H1 (cell line): Measurements from ENCODE around the gene GRAP.
"Not testable (repeated sequence)": the region's sequence is repeated elsewhere in the genome, so short reads cannot be mapped to it uniquely, and the experiment has no call there.

Experiments
- BRCA1 ChIP-seq: IDR thresholded peaks from 2 replicates; pipeline ENCODE4 v1.6.1; 2012; ENCODE audit warnings: low read depth, low read length, improper control_type of control experiment
- JUN ChIP-seq: IDR thresholded peaks from 2 replicates; pipeline ENCODE4 v1.6.1; 2011; ENCODE audit warnings: low read depth, mild to moderate bottlenecking, improper control_type of control experiment, low read length
- JUND ChIP-seq: IDR thresholded peaks from 2 replicates; pipeline ENCODE4 v1.6.1; 2011; ENCODE audit warnings: mild to moderate bottlenecking, improper control_type of control experiment, low read length
- MAFK ChIP-seq: IDR thresholded peaks from 2 replicates; pipeline ENCODE4 v1.6.1; 2012; ENCODE audit warnings: low read depth, mild to moderate bottlenecking, improper control_type of control experiment, low read length
- POLR2A ChIP-seq, 2 experiments: IDR thresholded peaks; 1 replicate in 1 of 2; 2 replicates in 1 of 2; pipeline ENCODE4 v1.6.1; 2011; ENCODE audit warnings: low read depth in 2 of 2, low read length in 2 of 2, mild to moderate bottlenecking in 2 of 2; ENCODE audit errors: control extremely low read depth in 1 of 2
- POLR2AphosphoS5 ChIP-seq: IDR thresholded peaks from 2 replicates; pipeline ENCODE4 v1.6.1; 2011; ENCODE audit warnings: low read depth, low read length
- RFX5 ChIP-seq: IDR thresholded peaks from 2 replicates; pipeline ENCODE4 v1.6.1; 2011; ENCODE audit warnings: low read depth, low read length, improper control_type of control experiment, borderline replicate concordance
- TCF12 ChIP-seq: IDR thresholded peaks from 2 replicates; pipeline ENCODE4 v1.6.1; 2011; ENCODE audit warnings: low read depth, mild to moderate bottlenecking, low read length
- TEAD4 ChIP-seq: IDR thresholded peaks from 2 replicates; pipeline ENCODE4 v1.6.1; 2012; ENCODE audit warnings: low read depth, low read length, inconsistent platforms, mixed read lengths
- TF ChIP-seq, protein P1 (sequence below), 3 experiments: IDR thresholded peaks; 1 replicate in 2 of 3; 2 replicates in 1 of 3; pipeline versions ENCODE4 v1.5.1 to v1.6.1; 2011; ENCODE audit warnings: low read length in 3 of 3, mild to moderate bottlenecking in 3 of 3, inconsistent platforms in 2 of 3, low read depth in 1 of 3, moderate library complexity in 1 of 3; ENCODE audit not compliant: insufficient read depth in 1 of 3; ENCODE audit errors: control extremely low read depth in 1 of 3
- TF ChIP-seq, protein P2 (sequence below): fragments of 300-600 bp; sonication (generic); IDR thresholded peaks from 2 replicates; pipeline ENCODE4 v1.7.1; 2012; ENCODE audit warnings: low read length, moderate library complexity, mild to moderate bottlenecking, inconsistent platforms; ENCODE audit not compliant: insufficient replicate concordance

- not testable (repeated sequence) for TF ChIP-seq TEAD4; TCF12; POLR2A (IDR thresholded peaks at IDR 0.05; ENCODE audit: control extremely low read depth in 1 of 2, low read depth in 2 of 2, low read length in 2 of 2); JUN; JUND; RFX5; MAFK; BRCA1; POLR2AphosphoS5
- TF ChIP-seq, protein P1, sequence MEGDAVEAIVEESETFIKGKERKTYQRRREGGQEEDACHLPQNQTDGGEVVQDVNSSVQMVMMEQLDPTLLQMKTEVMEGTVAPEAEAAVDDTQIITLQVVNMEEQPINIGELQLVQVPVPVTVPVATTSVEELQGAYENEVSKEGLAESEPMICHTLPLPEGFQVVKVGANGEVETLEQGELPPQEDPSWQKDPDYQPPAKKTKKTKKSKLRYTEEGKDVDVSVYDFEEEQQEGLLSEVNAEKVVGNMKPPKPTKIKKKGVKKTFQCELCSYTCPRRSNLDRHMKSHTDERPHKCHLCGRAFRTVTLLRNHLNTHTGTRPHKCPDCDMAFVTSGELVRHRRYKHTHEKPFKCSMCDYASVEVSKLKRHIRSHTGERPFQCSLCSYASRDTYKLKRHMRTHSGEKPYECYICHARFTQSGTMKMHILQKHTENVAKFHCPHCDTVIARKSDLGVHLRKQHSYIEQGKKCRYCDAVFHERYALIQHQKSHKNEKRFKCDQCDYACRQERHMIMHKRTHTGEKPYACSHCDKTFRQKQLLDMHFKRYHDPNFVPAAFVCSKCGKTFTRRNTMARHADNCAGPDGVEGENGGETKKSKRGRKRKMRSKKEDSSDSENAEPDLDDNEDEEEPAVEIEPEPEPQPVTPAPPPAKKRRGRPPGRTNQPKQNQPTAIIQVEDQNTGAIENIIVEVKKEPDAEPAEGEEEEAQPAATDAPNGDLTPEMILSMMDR (IDR thresholded peaks at IDR 0.05; ENCODE audit: control extremely low read depth in 1 of 3, insufficient read depth in 1 of 3, low read depth in 1 of 3, low read length in 3 of 3) = not testable (repeated sequence)
- TF ChIP-seq, protein P2, sequence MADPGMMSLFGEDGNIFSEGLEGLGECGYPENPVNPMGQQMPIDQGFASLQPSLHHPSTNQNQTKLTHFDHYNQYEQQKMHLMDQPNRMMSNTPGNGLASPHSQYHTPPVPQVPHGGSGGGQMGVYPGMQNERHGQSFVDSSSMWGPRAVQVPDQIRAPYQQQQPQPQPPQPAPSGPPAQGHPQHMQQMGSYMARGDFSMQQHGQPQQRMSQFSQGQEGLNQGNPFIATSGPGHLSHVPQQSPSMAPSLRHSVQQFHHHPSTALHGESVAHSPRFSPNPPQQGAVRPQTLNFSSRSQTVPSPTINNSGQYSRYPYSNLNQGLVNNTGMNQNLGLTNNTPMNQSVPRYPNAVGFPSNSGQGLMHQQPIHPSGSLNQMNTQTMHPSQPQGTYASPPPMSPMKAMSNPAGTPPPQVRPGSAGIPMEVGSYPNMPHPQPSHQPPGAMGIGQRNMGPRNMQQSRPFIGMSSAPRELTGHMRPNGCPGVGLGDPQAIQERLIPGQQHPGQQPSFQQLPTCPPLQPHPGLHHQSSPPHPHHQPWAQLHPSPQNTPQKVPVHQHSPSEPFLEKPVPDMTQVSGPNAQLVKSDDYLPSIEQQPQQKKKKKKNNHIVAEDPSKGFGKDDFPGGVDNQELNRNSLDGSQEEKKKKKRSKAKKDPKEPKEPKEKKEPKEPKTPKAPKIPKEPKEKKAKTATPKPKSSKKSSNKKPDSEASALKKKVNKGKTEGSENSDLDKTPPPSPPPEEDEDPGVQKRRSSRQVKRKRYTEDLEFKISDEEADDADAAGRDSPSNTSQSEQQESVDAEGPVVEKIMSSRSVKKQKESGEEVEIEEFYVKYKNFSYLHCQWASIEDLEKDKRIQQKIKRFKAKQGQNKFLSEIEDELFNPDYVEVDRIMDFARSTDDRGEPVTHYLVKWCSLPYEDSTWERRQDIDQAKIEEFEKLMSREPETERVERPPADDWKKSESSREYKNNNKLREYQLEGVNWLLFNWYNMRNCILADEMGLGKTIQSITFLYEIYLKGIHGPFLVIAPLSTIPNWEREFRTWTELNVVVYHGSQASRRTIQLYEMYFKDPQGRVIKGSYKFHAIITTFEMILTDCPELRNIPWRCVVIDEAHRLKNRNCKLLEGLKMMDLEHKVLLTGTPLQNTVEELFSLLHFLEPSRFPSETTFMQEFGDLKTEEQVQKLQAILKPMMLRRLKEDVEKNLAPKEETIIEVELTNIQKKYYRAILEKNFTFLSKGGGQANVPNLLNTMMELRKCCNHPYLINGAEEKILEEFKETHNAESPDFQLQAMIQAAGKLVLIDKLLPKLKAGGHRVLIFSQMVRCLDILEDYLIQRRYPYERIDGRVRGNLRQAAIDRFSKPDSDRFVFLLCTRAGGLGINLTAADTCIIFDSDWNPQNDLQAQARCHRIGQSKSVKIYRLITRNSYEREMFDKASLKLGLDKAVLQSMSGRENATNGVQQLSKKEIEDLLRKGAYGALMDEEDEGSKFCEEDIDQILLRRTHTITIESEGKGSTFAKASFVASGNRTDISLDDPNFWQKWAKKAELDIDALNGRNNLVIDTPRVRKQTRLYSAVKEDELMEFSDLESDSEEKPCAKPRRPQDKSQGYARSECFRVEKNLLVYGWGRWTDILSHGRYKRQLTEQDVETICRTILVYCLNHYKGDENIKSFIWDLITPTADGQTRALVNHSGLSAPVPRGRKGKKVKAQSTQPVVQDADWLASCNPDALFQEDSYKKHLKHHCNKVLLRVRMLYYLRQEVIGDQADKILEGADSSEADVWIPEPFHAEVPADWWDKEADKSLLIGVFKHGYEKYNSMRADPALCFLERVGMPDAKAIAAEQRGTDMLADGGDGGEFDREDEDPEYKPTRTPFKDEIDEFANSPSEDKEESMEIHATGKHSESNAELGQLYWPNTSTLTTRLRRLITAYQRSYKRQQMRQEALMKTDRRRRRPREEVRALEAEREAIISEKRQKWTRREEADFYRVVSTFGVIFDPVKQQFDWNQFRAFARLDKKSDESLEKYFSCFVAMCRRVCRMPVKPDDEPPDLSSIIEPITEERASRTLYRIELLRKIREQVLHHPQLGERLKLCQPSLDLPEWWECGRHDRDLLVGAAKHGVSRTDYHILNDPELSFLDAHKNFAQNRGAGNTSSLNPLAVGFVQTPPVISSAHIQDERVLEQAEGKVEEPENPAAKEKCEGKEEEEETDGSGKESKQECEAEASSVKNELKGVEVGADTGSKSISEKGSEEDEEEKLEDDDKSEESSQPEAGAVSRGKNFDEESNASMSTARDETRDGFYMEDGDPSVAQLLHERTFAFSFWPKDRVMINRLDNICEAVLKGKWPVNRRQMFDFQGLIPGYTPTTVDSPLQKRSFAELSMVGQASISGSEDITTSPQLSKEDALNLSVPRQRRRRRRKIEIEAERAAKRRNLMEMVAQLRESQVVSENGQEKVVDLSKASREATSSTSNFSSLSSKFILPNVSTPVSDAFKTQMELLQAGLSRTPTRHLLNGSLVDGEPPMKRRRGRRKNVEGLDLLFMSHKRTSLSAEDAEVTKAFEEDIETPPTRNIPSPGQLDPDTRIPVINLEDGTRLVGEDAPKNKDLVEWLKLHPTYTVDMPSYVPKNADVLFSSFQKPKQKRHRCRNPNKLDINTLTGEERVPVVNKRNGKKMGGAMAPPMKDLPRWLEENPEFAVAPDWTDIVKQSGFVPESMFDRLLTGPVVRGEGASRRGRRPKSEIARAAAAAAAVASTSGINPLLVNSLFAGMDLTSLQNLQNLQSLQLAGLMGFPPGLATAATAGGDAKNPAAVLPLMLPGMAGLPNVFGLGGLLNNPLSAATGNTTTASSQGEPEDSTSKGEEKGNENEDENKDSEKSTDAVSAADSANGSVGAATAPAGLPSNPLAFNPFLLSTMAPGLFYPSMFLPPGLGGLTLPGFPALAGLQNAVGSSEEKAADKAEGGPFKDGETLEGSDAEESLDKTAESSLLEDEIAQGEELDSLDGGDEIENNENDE = not testable (repeated sequence)
These were observed 30.6 kb upstream of the GRAP start for GRCh38 chr17:19077386-19077785.
